Caco-2 (cell line): ENCODE data around the gene ANKRD36C. TPM values are rescaled to one million over a fixed set of nuclear protein-coding genes. Genes with fewer than 3 reads are reported as not detected.
"Not testable (repeated sequence)": the region's sequence is repeated elsewhere in the genome, so short reads cannot be mapped to it uniquely, and the experiment has no call there.

Experiments used
- BruUV-seq: library from RNA; stranded (reverse); fragments of 400-500 nt; replicated peaks from 2 replicates; lab custom pipeline; 2021; lab: Mats Ljungman, UMichigan
- CTCF ChIA-PET: fragments of 300-600 bp; sonication (Branson Sonifier 250); formaldehyde crosslinking; loops from one replicate; lab custom pipeline; 2022; ENCODE audit warnings: antibody characterized with exemption; lab: Charles Lee
- POLR2A ChIA-PET: fragments of 300-600 bp; sonication (Branson Sonifier 250); formaldehyde crosslinking; loops from one replicate; lab custom pipeline; 2022; ENCODE audit warnings: antibody characterized with exemption; lab: Charles Lee
- DNase-seq, 2 experiments: peaks; one replicate each; pipeline versions ENCODE4 v3.0.0 to v3.0.0-alpha.2; 2020 to 2022
- H3K27me3 ChIP-seq: replicated peaks from 2 replicates; pipeline ENCODE4 v1.6.0; 2011; ENCODE audit warnings: low read length; ENCODE audit not compliant: control insufficient read depth, insufficient read depth
- H3K36me3 ChIP-seq: 2 replicates; pipeline ENCODE4 v1.5.1; 2011; ENCODE audit warnings: low read length; ENCODE audit not compliant: control insufficient read depth, insufficient read depth
- H3K4me1 ChIP-seq: fragments of 250-450 bp; sonication (Bioruptor Pico); 2 replicates; pipeline ENCODE4 v1.5.1; 2020; ENCODE audit warnings: mild to moderate bottlenecking
- H3K4me3 ChIP-seq: 2 replicates; pipeline ENCODE4 v1.5.1; 2011; ENCODE audit warnings: low read depth, mild to moderate bottlenecking, control low read depth, low read length
- H3K9me3 ChIP-seq: fragments of 250-450 bp; sonication (Bioruptor Pico); 2 replicates; pipeline ENCODE4 v1.5.1; 2020; ENCODE audit warnings: mild to moderate bottlenecking, moderate library complexity
- H3K27ac Mint-ChIP-seq: one replicate; pipeline ENCODE4 v1.8.0; 2022; ENCODE audit warnings: mixed read lengths; ENCODE audit not compliant: unreplicated experiment
- H3K27me3 Mint-ChIP-seq: one replicate; pipeline ENCODE4 v1.8.0; 2022; ENCODE audit warnings: mixed read lengths; ENCODE audit not compliant: insufficient read depth, unreplicated experiment
- H3K36me3 Mint-ChIP-seq: one replicate; pipeline ENCODE4 v1.8.0; 2022; ENCODE audit warnings: mild to moderate bottlenecking, mixed read lengths; ENCODE audit not compliant: insufficient read depth, unreplicated experiment
- H3K4me1 Mint-ChIP-seq: one replicate; pipeline ENCODE4 v1.8.0; 2022; ENCODE audit warnings: low read depth, mixed read lengths; ENCODE audit not compliant: unreplicated experiment
- H3K4me3 Mint-ChIP-seq: one replicate; pipeline ENCODE4 v1.8.0; 2022; ENCODE audit warnings: mild to moderate bottlenecking, moderate library complexity, mixed read lengths; ENCODE audit not compliant: unreplicated experiment
- H3K9me3 Mint-ChIP-seq: one replicate; pipeline ENCODE4 v1.8.0; 2022; ENCODE audit warnings: mixed read lengths; ENCODE audit not compliant: unreplicated experiment
- intact Hi-C: fragments of 100-400 bp; cut with micrococcal nuclease; formaldehyde crosslinking; loops from one replicate; pipeline ENCODE4 v1.10.0; 2022; ENCODE audit not compliant: unreplicated experiment
- total RNA-seq: library from RNA; stranded (reverse); gene quantifications from 2 replicates; pipeline ENCODE4 v1.2.3, GENCODE V29; 2022
- TF ChIP-seq, protein P1 (sequence below), 2 experiments: fragments of 200-600 bp in 1 of 2; IDR thresholded peaks; 1 replicate in 1 of 2; 2 replicates in 1 of 2; pipeline versions ENCODE4 v1.5.1 to v1.8.0; 2011 to 2022; ENCODE audit warnings: antibody characterized with exemption in 1 of 2, control low read depth in 1 of 2, inconsistent platforms in 1 of 2, low read depth in 1 of 2, low read length in 1 of 2, mild to moderate bottlenecking in 1 of 2, moderate library complexity in 1 of 2; ENCODE audit not compliant: insufficient read depth in 1 of 2, severe bottlenecking in 1 of 2, unreplicated experiment in 1 of 2

ANKRD36C gene
- total RNA-seq, 1 experiment from 2014 or later: 28.8 TPM

DNA sequence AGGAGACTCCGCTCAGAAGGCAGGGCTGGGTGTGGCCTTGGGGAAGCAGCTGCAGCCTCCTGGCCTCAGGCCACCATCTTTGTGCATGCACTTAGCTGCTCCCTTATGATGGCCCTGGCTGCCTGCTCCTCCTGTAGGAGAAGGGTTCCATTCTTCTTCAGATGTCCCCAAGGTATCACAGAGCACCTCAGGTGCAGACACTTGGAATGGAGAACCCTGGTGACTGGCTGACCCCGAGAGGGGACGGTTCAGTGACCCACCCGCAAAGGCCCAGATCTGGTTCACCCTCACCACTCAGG, 33.5 kb upstream of the ANKRD36C start:
- TF ChIP-seq, protein P1, sequence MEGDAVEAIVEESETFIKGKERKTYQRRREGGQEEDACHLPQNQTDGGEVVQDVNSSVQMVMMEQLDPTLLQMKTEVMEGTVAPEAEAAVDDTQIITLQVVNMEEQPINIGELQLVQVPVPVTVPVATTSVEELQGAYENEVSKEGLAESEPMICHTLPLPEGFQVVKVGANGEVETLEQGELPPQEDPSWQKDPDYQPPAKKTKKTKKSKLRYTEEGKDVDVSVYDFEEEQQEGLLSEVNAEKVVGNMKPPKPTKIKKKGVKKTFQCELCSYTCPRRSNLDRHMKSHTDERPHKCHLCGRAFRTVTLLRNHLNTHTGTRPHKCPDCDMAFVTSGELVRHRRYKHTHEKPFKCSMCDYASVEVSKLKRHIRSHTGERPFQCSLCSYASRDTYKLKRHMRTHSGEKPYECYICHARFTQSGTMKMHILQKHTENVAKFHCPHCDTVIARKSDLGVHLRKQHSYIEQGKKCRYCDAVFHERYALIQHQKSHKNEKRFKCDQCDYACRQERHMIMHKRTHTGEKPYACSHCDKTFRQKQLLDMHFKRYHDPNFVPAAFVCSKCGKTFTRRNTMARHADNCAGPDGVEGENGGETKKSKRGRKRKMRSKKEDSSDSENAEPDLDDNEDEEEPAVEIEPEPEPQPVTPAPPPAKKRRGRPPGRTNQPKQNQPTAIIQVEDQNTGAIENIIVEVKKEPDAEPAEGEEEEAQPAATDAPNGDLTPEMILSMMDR (IDR thresholded peaks at IDR 0.05; ENCODE audit: insufficient read depth in 1 of 2, low read depth in 1 of 2, low read length in 1 of 2, severe bottlenecking in 1 of 2, unreplicated experiment in 1 of 2): no peak
- BruUV-seq: no TSS peak
- Mint-ChIP-seq H3K27me3 (no peaks in the 10 kb centered on the region), H3K4me3 (no peak overlapping the region), H3K9me3 (no peaks in the 10 kb centered on the region), H3K36me3 (peaks cover 4% of the 10 kb centered on the region), H3K4me1 (peaks cover 5% of the 10 kb centered on the region), H3K27ac (no peak overlapping the region)
- Histone ChIP-seq H3K27me3 (no peaks in the 10 kb centered on the region), H3K36me3 (no peaks in the 10 kb centered on the region), H3K9me3 (no peaks in the 10 kb centered on the region), H3K4me1 (no peaks in the 10 kb centered on the region), H3K4me3 (no peak overlapping the region)
- POLR2A ChIA-PET: no interaction called here
- peak in 1 of 2 experiments; percentile 24 for DNase-seq
- CTCF ChIA-PET: interaction anchor here (1.2 kb wide), 1 partner anchor 150 kb away, joined by 3 read pairs; no protein-coding TSS in a partner anchor
- intact Hi-C loops: loop anchor here (10.0 kb wide), 3 partner anchors 90 to 240 kb away; partner anchors contain the start of genes ADRA2B, CIAO1 and TMEM127

DNA sequence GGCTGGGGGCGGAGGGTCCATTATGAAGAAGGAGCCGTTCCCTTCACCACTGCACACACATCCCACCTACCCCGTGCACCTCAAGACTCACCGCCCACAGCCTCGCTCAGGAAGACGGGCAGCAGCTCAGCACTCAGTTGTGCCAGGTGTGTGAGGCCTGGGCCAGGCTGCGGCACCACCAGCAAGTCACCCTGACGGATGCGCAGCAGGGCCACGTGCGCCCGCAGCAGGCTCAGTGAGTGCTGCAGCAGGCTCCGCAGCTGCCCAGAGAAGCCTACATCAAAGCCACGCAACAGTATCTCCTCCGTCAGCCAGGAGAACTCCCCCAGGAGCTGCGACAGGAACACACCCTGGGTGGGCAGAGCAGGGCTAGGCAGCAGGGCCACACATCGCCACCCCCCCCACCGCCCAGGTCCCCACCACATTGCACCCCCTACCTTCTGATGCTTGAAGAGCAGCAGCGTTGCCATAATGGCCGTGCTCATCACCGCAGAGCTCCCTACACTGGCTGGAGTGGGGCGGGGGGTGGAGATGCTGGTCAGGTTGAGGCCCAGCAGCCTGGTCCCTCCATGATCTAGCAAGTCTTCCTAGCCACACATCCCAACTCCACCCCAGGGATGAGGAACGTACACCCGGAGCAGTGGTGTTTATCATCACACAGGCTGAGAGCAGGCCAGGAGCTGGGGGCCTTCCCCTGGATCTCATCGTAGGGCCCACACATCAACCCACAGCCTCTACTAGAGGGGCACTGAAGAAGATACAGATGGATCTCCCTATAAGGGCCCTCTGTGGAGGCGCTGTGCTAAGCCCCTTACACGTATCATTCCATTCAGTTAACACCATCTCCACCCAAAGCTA, 32.9 kb upstream of the ANKRD36C start:
- CTCF ChIA-PET: interaction anchor here (1.2 kb wide), 1 partner anchor 150 kb away, joined by 3 read pairs; no protein-coding TSS in a partner anchor

DNA sequence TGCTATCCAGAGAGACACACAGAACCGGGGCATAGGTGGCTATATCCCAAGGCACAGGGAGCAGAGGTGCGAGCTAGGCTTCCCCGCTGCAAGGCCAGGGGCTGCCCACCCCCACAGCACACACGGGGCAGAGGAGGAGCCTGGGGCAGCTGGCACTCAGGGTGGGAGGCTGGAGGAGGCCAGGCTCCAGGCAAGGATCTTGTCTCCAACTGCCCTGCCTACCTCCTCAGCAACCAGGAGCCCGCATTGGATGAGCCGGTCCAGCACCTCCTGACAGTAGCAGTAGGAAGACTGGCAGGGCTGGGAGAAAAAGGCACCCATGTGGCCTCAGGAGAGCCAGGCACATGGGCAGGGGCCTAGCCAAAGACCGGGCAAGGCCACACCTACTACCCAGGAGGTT, 32.1 kb upstream of the ANKRD36C start:
- H3K36me3 ChIP-seq, CTCF ChIA-PET, H3K4me3 Mint-ChIP-seq, H3K4me1 Mint-ChIP-seq, H3K27ac Mint-ChIP-seq, H3K9me3 ChIP-seq, BruUV-seq, H3K27me3 Mint-ChIP-seq, H3K36me3 Mint-ChIP-seq, POLR2A ChIA-PET, H3K27me3 ChIP-seq, H3K9me3 Mint-ChIP-seq, DNase-seq, H3K4me3 ChIP-seq, H3K4me1 ChIP-seq: not testable (repeated sequence)
- intact Hi-C loops: loop anchor here (10.0 kb wide), 3 partner anchors 91 to 241 kb away; partner anchors contain the start of genes ADRA2B, CIAO1 and TMEM127

More for the DNA sequence above, 32.9 kb upstream of the ANKRD36C start:
- H3K9me3 Mint-ChIP-seq: no peaks in the 10 kb centered on the region
- Histone ChIP-seq H3K9me3 (no peaks in the 10 kb centered on the region), H3K4me1 (no peaks in the 10 kb centered on the region), H3K27me3 (no peaks in the 10 kb centered on the region), H3K36me3 (no peaks in the 10 kb centered on the region), H3K4me3 (no peak overlapping the region)
- no peak overlapping the region for H3K27ac Mint-ChIP-seq
- DNase-seq: peak in 1 of 2 experiments; percentile 29
- H3K4me1 Mint-ChIP-seq: peaks cover 5% of the 10 kb centered on the region
- no TSS peak for BruUV-seq
- intact Hi-C loops: loop anchor here (10.0 kb wide), 3 partner anchors 90 to 240 kb away; partner anchors contain the start of genes ADRA2B, CIAO1 and TMEM127
- TF ChIP-seq, protein P1 (IDR thresholded peaks at IDR 0.05; ENCODE audit: insufficient read depth in 1 of 2, low read depth in 1 of 2, low read length in 1 of 2, severe bottlenecking in 1 of 2, unreplicated experiment in 1 of 2): no peak
- no peak overlapping the region for H3K4me3 Mint-ChIP-seq
- H3K27me3 Mint-ChIP-seq: no peaks in the 10 kb centered on the region
- POLR2A ChIA-PET: no interaction called here
- H3K36me3 Mint-ChIP-seq: peaks cover 4% of the 10 kb centered on the region
